Mammary epithelial cell (primary cell): ENCODE data around the gene FANCG.

Experiments used
- CTCF ChIP-seq, 2 donors: IDR thresholded peaks in 1 of 2; conservative IDR thresholded peaks in 1 of 2; 2 replicates each; pipeline ENCODE4 v1.5.1; 2011 to 2012; ENCODE audit warnings: inconsistent platforms in 2 of 2, low read length in 2 of 2, mild to moderate bottlenecking in 2 of 2, control low read depth in 1 of 2, low read depth in 1 of 2; ENCODE audit not compliant: insufficient read depth in 1 of 2; ENCODE audit errors: extremely low read depth in 1 of 2
- EZH2 ChIP-seq: IDR thresholded peaks from 2 replicates; pipeline ENCODE4 v1.6.1; 2012; ENCODE audit warnings: low read length, inconsistent platforms, borderline replicate concordance

DNA sequence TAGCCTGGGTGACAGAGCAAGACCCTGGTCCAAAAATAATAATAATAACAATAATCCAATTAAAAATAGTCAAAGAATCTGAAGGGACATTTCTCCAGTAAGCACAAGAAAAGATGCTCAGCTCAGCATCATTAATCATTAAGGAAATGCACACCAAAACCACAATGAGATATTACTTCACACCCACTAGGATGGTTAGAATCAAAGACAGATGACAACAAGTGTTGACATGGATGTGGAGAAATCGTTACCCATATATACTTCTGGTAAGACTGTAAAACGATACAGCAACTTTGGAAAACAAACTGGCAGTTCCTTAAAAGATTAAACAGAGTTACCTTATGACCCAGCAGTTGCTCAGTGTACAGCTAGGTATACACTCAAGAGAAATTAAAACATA lies 5.3 kb upstream of the FANCG start:
- TF ChIP-seq CTCF (conservative IDR thresholded peaks at IDR 0.05 in 1 of 2, IDR thresholded peaks at IDR 0.05 in 1 of 2; ENCODE audit: extremely low read depth in 1 of 2, insufficient read depth in 1 of 2, low read depth in 1 of 2, low read length in 2 of 2) (no peak), EZH2 (no peak)
